Hindlimb muscle (tissue), 1 donor: Measurements from ENCODE around the gene CD46. TPM values are rescaled to one million over a fixed set of nuclear protein-coding genes. Genes with fewer than 3 reads are reported as not detected.
"Not testable (repeated sequence)": the region's sequence is repeated elsewhere in the genome, so short reads cannot be mapped to it uniquely, and the experiment has no call there.

ENCODE experiments used
- DNase-seq: peaks from one replicate; pipeline ENCODE4 v3.0.0-alpha.2; 2013
- polyA plus RNA-seq: library from polyadenylated mRNA; unstranded; fragments of 120-200 nt; gene quantifications from one replicate; pipeline ENCODE4 v1.2.1, GENCODE V29; 2013; ENCODE audit not compliant: insufficient read length

CD46 gene
- polyA plus RNA-seq: 74.1 TPM

DNA sequence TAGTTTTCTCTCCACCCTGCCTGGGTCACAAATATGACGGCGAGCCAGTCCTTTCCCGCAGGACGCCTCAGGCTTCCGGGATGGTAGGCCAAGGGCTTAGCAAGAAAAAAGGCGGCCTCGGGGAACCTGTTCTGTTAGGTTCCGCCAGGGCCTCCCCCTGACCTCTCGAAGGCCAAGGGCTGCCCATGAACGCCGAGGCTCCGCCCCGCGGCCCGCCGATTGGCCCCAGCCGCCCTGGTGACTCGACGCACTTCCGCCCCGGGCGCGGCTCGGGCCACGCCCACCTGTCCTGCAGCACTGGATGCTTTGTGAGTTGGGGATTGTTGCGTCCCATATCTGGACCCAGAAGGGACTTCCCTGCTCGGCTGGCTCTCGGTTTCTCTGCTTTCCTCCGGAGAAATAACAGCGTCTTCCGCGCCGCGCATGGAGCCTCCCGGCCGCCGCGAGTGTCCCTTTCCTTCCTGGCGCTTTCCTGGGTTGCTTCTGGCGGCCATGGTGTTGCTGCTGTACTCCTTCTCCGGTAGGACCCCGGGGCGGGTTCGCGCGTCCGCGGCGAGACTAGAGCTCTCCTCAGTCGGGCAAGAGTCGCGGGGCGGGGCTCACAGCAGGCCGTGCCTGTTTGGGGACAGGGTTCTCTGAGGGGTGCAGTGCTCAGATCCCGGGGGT is at the start of gene CD46:
TSS of gene CD46 (plus strand) at position 265 of the 666 bp plus-strand sequence. CDS start at position 424, 159 bp downstream.
- peak; percentile 96 for DNase-seq

- no peak for DNase-seq
These were observed 49.5 kb upstream of the CD46 start for GRCh38 chr1:207702317-207702716.

GRCh38 chr1:207703712-207704111 is 48.1 kb upstream of the CD46 start:
- DNase-seq: no peak

DNA sequence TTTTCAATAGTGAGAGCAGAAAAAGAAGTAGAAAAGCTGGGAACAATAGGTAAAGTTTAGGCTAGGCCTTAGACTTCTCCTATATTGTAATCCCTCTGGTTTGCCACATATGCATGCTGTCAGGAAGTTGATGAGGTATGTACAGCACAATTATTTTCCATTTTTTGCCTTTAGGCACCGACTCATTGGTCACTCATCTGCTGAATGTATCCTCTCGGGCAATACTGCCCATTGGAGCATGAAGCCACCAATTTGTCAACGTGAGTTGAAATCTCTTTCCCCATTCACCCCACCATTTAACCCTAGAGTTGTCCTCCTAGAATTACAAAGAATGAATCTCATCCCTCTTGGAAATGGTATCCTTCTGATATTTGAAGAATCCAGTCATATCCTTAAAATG is 43.9 kb upstream of the CD46 start:
- not testable (repeated sequence) for DNase-seq

DNA sequence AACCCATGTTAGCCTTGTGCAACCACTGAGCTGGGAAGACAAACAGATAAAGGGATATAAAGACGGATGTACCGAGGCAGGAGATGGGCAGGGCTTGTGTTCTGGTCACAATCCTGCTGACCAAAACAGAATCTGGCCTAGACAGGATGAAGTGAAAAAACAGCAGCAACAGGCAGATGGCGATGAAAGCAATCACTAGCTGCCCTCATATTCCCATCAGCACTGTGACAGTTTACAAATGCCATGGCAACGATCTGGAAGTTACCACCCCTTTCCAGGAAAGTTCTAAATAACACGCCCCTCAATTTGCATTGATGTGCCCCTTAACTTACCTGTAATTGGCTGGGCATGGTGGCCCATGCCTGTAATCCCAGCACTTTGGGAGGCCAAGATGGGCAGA is 40.6 kb upstream of the CD46 start:
- DNase-seq: no peak

GRCh38 chr1:207712701-207713100 is 39.2 kb upstream of the CD46 start:
- DNase-seq: not testable (repeated sequence)

GRCh38 chr1:207713529-207713928 is 38.3 kb upstream of the CD46 start:
- no peak for DNase-seq

- DNase-seq: no peak
These were observed 32.6 kb upstream of the CD46 start for GRCh38 chr1:207719234-207719633.

DNA sequence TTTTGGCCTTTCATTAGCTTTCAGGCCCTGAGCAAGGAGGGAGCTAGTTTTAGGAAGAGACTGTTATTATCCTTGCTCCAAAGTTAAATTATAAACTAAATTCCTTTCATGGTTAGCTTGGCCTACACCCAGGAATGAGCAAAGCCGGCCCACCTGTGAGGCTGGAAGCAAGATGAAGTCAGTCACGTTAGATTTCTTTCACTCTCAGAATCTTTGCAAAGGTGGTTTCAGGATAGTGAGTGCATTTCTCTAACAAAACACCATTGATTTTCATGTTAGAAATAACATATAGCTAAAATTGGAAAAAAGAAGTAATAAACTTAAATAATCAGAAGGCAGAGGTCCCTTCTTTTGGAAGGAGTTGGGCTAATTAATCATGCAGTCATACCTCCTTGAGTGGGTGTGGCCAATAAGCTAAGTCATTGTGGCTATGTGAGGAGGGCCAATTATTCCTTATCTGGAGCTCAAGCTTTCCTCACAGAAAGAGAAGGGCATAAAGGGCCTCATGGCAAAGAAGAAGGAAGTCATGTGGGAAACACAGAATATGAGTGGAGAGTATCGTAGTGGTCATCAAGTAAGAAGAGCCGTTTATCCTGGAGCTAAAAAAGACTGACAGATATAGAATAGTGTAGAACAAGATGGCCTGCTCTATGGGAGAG is 23.5 kb upstream of the CD46 start:
- not testable (repeated sequence) for DNase-seq

DNA sequence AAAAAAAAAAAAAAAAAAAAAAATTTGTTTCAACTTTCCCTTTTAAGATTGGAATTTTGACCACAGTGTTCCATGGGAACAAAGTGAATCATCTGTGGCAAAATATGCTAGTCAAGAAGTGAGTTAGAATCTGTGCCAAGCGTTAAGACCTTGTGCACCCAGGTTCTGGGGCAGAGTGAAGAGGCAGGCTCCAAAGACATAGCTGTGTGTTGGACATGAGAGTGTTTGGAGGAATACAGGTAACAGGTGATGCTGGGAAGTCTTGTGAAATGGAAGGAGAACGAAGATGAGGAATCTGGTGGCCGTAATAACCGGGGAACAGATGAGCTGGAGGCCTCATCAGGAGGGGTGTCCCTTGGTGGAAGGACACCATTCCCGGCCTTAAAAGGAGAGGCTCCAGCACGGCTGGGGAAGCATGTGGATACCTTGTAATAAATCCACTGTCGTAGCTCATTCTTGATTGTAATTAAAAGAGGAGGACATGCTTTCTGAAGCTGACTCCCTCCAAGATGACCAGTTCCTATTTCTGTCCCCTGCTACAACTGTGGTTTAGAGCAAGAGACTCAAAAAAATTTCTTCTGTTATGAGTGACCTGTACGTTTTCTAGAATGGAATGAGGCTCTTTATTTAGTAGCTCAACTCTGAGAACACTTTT is 14.2 kb upstream of the CD46 start:
- DNase-seq: not testable (repeated sequence)

- DNase-seq: not testable (repeated sequence)
These were observed 13.6 kb upstream of the CD46 start for GRCh38 chr1:207738158-207738659.

DNA sequence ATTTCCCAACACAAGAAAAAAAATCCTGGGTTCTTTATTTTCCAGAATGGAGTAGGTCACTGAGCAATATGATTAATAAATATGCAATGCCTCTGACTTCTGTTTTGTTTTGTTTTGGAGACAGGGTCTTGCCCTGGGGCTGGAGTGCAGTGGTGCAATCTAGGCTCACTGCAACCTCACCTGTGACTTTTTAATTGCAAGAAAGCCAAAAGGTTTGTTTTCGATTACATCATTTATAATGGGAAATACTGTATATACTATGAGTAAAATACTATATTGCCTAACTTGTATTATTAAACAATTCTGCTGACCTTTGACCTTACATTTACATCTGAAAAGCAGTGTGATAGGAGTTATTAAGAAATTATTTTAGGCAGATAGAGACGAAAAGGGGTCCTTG is 11.6 kb upstream of the CD46 start:
- DNase-seq: no peak

DNA sequence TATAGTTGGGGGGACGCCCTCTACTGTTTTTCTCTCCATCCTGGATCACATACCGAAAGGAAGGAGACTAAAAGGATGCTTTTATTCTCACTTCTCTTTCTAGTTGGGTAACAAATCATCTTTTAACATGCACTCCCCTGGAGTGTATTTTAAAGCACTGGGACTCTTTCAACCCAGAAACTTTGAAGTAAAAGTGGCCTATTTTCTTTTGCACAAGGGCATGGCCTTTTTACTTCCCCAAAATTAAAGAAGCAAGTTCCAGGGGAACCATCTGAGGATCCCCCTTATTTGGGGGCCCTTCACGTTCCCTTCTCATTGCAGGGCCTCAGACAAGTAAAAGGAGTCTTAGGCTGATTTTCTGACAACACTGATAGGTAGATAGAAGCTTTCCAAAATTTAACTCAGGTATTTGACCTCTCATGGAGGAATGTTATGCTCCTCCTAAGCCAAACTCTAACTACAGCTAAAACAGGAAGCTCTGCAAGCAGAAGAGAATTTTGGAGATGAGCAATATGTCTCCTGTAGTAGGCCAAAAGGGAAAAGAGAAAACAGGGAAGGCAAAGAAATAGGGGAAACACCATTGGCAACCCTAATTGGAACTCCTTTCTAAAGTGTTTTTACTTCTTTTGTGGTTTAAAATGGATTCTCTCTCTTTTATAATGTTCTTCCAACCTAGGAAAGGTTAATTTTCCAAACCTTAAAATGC is 8.9 kb upstream of the CD46 start:
- DNase-seq: no peak

DNA sequence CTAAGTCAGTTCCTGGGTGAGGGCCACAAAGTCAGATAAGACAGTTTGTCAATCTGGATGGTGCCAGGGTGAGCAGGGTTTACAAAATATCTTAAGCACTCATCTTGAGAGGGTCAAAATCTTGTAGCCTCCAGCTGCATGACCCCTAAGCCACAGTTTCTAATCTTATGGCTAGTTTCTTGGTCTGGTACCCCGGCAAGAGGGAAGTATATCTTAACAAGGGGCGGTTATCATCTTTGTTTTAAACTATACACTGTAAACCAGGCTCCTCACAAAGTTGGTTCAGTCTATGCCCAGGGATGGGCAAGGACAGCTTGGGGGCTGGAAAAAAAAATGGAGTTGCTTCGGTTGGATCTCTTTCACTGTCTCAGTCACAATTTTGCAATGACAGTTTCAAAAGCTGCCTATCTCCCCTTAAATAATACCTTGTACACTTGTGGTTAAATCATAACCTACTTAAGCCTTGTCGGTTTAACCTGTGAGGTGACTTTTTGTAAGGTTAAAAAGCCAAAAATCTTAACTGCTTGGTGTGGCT is 7.8 kb upstream of the CD46 start:
- DNase-seq: no peak

- no peak for DNase-seq
These were observed 6.6 kb upstream of the CD46 start for GRCh38 chr1:207745285-207745684.

- DNase-seq: no peak
These were observed 5.8 kb upstream of the CD46 start for GRCh38 chr1:207745839-207746767.

DNA sequence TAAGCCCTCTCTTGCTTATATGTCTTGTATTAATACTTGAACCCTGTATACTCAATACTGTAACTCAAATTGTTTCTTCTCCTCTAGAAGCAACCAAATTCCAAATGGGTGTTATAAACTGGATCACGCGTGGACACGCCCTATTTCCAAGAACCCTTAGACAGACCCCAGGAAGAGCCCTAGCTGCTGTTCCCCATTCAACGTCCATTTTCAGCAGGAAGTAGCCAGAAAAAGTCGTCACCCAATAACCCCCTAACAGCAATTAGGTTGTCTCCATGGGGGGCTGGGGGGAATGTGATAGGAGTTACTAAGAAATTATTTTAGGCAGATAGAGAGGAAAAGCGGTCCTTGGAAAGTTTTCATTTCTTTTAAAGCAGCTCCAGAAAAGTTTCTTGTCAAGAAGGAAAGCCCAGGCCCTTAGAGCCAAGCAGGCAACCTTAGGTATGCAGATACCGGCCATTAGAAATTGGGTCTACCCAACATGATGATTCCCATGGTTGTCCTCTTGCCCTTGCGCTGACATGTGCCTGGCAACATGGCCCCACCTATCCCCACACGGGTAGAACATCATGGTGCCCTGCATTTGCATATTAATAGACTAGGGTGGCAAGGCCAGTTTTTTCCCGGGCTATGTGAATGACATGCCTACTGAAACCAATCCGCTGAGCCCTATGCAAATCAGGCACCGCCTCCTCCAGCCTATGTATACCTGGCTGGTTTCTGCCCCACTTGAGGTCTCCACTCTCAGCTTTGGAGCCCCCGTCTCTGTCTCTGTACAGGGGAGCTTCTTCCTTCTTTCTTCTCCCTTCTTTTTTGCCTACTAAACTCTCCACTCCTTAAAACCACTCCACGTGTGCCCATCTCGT is 4.0 kb upstream of the CD46 start:
- no peak for DNase-seq

DNA sequence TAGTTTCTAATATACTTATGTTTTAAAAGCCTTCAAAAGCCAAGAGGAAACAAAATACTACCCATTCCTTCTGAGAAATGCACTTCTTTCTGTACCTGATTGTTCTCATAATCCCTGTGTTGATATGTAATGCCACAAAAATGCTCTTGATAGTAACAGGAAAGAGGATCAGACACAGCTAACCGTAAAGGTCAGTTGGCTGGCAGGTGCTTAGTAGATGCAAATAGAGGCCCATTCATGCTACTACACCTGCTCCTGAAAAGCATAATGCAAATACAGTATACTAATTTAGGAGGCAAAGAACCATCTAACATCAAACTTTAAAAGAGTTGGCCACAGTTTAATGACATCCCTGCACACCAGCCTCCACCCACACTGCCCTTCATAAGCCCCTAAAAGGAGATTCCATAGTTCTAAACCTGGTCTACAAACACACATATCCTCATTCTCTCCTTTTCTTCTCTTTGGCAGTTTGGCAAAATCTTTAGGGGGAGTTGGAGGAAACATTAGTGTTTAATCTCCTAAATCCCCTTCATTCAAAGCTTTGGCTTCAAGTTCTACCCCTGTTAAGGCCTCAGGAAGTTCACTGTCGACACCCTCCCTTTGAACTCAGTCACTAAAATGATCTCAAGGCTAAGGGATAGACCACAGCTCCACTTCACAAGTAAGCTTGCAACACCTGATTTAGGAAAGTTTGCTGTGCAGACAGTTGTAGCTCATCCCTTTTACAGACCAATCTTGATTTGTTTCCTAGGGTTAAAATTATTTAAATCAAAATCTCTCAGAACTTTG is 2.9 kb upstream of the CD46 start:
- DNase-seq: no peak

DNA sequence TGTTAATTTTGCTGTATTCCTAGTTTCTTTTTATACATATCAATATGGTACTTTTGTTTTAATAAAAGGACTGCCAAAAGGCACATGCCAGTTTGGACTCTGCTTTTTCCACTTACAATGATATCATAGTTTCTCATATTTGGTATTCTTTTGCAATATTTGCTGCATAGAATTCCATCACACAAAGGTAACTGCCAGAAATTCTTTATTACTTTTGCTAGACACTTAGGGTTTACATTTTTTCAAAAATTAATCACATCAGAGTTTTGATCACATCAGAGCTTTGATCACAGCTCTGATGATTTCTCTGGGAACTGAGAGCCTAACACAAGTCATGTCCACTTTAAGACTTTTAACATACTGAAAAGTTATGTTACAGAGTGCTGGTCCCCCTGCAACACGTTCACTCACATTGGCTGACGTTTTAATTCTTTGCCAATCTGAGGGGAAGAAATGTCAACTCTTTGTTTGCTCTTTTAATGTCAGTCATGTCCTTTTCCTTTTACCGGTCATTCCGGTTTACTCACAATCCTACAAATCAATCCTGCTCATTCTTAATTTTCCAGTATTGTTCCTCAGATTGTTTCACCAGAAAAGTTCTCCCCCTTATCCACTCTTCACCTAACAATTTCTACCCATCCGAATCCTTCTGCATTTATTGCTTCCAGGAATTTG is 1.1 kb upstream of the CD46 start:
- DNase-seq: no peak
